GM18519 (cell line): ENCODE measurements around the gene LCOR.

Experiments
- ATAC-seq: cut with Tn5 transposase; IDR thresholded peaks from one replicate; pipeline ENCODE4 v1.9.1; 2021; ENCODE audit warnings: mild to moderate bottlenecking, moderate library complexity; ENCODE audit not compliant: unreplicated experiment, low FRiP score

The LCOR gene

GRCh38 chr10:97004591-97004990, 172.5 kb downstream of the LCOR start:
- ATAC-seq: no peak

- ATAC-seq: no peak
These were observed 173.3 kb downstream of the LCOR start for GRCh38 chr10:97005349-97005748.

- no peak for ATAC-seq
These were observed 174.3 kb downstream of the LCOR start for GRCh38 chr10:97006364-97006763.

DNA sequence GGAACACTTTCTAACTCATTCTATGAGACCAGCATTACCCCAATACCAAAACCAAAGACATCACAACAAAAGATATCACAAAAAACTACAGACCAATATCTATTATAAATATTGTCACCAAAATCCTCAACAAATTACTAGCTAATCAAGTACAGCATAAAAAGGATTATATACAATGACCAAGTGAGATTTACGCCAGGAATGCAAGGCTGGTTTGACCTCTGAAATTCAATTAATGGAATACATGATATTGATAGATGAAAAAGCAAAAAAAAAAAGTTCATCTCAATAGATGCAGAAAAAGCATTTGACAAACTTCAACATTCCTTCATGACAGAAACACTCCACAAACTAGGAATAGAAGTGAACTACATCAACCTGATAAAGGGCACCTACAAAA, 175.3 kb downstream of the LCOR start:
- ATAC-seq: no peak

DNA sequence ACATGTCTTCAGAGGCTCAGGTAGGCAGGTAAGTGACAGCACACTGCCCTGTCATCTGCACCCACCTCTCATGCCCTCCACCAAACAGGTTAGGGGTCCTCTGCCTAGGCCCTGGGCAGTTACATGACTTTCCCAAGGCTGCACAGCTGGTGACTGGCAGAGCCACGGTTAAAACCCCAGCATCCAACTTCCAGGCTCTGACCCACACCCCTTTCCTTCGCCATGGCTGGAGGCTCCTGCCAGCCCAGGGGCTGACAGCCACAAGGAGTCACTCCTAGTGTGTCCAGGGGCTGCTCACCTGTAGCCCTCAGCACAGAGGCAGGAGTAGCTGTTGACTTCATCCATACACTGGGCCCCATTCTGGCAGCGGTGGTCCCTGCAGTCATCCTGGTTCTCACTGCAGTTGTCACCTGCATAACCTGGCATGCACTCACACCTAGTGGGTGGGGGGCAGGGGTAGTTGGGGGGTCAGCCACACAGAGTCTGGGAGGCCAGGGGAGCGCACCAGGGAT, 178.7 kb downstream of the LCOR start:
- no peak for ATAC-seq

GRCh38 chr10:97011397-97011796, 179.3 kb downstream of the LCOR start:
- no peak for ATAC-seq

DNA sequence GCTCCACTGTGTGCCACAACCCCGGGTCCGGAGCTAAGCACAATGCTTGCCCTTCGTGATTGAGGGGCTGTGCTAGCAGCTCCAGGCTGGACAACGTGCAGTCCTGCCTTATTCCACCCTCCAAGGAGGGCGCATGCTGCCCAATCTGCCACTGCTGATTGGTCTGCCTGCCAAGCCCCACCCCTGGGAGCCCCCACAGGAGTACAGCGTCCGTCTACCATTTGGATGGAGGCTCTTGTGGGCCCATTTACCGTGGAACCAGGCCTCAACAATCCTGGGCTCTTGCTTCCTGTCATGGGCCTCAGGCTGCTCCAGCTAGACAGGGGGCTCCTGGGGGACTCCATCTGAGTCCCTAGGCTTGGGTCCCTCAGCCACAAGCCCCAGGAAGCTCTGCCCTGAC, 180.4 kb downstream of the LCOR start:
- ATAC-seq: no peak

- no peak for ATAC-seq
These were observed 181.5 kb downstream of the LCOR start for GRCh38 chr10:97013568-97013967.

DNA sequence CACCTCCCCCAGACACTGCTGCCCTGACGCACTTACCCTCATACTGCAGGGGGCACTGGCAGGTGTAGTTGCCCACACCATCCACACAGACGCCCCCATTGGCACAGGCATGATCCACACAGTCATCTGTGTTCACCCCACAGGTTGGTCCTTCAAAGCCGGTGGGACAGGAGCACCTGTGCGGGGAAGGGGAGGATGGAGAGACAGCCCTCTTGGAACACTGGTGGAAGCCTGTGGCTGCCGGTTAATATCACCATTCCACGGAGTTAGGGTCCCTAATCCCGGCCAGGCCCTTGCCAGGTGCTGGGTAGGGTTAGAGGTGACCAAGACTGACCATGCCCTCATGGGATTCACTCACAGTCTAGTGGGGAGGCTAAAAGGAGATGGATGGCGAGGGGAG, 181.9 kb downstream of the LCOR start:
- no peak for ATAC-seq

DNA sequence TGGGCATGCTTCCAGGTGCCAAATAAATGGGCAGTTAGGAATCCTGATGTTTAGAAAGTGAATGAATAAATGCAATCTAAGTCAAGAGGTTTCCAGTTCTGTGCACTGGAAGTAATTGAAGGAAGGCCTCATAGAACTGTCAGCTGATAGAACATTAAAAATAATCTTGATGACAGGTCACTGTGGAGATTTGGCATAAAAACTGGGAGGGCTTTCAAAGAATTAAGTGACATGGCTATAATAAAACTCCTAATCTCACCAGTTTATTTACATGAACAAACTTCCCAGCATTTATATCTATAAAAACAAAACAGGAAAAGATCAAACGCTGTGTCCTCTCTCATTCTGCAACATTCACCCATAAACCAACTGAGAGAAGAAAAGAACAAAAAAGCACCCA, 183.1 kb downstream of the LCOR start:
- ATAC-seq: no peak

DNA sequence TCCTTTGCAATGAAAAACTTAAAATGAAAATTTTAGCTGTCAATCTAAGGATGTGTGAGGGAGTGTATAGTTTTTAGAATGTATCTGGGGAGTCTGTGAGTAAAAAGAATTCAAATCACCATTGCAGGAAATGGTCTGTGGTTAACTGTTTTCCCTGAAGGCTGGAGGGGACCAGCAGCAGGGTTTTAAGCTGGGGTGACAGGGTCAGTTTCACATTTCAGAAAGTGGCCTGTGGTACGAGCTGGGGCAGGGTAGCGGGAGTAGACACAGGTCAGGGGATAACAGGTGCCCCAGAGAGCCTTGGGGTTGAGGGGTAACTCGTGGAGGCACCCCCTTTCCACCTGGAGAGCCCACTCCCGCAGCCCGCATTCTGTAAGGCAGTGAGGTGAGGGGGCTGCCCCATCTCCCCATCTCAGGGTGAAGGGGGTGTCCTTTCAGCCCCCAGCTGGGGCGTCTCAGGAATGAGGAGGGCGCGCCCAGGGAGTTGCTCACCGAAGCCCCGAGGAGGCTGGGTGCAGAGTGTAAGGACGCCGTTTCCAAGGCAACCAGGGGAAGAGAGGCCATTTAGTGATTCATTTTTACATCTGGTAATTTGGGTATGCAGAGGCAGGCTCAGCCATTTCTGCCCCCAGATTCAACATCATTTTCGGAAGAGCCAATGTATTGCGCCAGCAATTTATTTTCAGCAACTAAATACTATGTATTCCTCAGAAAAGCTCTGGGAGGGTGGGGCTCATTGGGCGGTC, 184.8 kb downstream of the LCOR start:
- ATAC-seq: no peak

DNA sequence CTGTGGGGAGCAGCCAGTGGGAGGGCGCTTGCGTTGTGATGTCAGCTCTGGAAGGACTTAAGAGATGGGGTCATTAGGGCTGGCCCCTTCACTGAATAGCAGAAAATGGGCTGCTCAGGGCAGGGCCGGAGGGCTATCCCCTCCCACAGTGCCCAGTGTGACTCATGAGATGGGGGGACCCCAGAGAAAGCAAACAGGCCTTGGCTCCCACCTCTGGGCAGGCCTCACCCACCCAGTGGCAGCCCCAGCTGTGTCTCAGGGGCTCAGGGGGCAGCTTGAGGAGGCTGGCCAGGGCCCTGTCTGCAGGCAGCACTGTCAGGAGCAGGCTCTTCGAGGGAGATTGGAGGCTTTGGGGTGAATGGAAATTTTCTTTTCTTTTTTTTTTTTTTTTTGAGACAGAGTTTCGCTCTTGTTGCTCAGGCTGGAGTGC, 185.4 kb downstream of the LCOR start:
- no peak for ATAC-seq

GRCh38 chr10:97018251-97019212, 186.4 kb downstream of the LCOR start:
- ATAC-seq: no peak

- no peak for ATAC-seq
These were observed 187.2 kb downstream of the LCOR start for GRCh38 chr10:97019213-97019844.

- ATAC-seq: no peak
These were observed 188.6 kb downstream of the LCOR start for GRCh38 chr10:97020452-97021400.

DNA sequence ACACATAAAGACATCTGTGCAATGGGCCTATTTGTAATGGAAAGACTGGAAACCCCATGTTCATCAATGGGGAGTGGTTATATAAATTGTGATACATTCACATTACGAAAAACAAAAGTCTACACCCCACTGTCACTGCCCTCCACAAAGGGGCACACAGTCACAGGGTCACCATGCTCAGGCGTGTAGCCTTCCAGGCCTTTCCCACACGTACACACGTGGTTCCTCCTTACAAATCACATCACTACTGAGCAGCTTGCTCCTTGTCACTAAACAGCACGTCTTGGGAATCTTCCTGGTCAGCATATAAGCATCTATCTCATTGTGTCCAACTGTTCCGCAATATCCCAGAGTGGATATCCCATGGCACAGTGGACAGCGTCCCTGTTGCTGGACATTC, 190.5 kb downstream of the LCOR start:
- ATAC-seq: no peak

- no peak for ATAC-seq
These were observed 191.5 kb downstream of the LCOR start for GRCh38 chr10:97023401-97024167.

- no peak for ATAC-seq
These were observed 192.3 kb downstream of the LCOR start for GRCh38 chr10:97024168-97025073.
